ENCODE results near the gene TOMM70. TPM values are rescaled to one million over a fixed set of nuclear protein-coding genes. Genes with fewer than 3 reads are reported as not detected.

The TOMM70 gene
- total RNA-seq, result 63.8 and 68.9 TPM in 2 replicates

DNA sequence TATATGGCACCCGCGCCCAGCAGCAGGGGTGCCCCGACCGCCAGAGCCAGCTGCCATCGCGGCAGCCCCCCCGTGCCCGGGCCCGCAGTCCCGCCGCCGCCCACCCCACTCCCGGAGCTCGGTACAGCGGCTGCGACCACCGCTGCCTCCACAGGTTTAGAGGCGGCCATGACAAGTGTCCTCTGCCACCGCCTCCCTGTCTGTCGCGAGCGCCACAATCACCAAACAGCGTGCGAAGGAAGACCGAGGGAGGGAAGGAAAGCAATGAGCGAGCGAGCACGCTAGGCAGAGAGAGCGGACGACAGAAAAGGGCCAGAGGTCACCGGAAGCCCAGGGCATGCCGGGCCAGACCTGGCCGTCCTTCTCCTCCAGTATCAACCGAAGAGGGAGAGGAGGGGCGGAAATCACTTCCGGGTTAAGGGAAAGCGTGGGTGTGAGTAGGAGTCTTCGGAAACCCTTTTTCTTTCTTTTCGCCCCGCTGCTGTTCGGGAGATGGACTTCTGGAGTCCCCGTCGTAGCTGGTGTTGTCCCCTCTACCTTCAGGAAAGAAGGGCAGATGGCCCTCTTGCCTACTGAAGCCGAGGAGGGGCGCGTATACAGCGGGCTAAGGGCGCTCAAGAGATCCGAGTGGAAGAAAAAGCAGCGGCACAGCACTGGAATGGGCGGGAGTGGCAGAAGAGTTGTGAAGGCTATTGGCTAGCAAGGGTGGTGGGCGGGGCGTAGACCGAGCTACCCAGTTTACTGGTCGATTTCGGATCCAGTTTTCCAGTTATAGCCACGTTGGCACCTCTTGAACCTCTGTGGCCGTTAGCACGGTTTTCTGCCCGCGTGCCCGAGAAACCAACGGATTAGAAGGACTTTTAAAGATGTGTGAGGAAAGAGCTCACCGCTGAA is at the start of gene TOMM70, which contains the start of gene LNP1:
Gene TOMM70, minus strand, starts transcription at position 310 of the 894 bp plus-strand sequence. Its CDS starts 140 bp downstream, at position 170.
Gene LNP1, plus strand, starts transcription at position 760 of the 894 bp plus-strand sequence. CDS start 28,191 bp downstream, outside the sequence.

DNA sequence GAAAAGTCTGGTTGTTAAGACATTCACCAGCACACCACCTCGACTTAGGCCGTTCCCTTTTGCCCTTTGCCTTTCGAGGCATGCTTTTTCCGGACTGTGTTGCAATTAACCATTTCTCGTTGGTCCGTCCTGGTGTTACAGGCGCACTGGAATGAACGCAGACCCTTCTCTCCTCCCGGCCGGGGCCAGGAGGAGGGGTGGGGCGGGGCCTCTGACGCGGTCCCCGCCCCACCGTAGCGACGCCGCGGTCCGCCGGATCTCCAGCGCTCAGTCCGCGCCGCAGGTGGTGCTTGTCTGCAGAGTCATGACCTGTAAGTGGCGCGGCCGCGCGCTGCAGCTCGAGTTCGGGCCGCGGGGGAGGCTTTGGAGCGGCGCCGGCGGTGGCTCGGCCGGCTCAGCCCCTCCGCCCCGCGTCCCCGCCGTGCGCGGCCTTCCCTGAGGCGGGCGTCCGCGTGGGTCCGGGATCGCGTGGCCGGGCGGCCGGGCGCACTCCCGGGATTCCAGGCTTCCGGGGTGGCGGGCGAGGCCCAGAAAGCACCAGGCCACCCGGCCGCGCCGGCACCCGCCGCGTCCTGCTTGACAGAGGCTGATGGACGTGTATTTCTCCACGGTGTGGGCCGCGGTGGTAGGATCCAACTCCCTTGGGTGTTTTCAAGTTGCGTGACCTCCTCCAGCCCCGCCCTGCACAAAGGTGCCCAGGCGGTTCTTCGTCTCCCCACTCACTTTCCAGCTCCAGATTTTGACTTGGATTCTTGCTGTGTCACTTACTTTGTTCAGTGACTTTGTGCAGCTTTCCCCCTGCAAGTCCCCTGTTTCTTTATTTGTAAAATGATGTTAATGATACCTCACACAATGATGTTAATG is 66.2 kb downstream of the TOMM70 start, which contains the start of gene NIT2:
Gene NIT2, plus strand, starts transcription at position 270 of the 864 bp plus-strand sequence. Its CDS starts 35 bp downstream, at position 305.

Other genes with a start within 250 kb of the TOMM70 start
- 51.7 and 52.4 TPM in 2 replicates for gene TBC1D23, start 140.1 kb downstream of the TOMM70 start, total RNA-seq
- gene NIT2, start 66.3 kb downstream of the TOMM70 start, total RNA-seq, result 18.4 and 24.3 TPM in 2 replicates
- gene LNP1, start 450 bp upstream of the TOMM70 start, total RNA-seq, result 2.2 and 2.9 TPM in 2 replicates
- gene TMEM45A, start 91.5 kb upstream of the TOMM70 start, total RNA-seq, result 4.6 and 6.4 TPM in 2 replicates
- not detected in 2 replicates for gene ADGRG7, start 208.5 kb upstream of the TOMM70 start, total RNA-seq

All from thoracic aorta endothelial cell (primary cell).